H1 (cell line): ENCODE results near the gene DACT3. TPM values are rescaled to one million over a fixed set of nuclear protein-coding genes. Genes with fewer than 3 reads are reported as not detected.

Experiments
- CHD7 ChIP-seq: fragments of 300-600 bp; sonication (generic); IDR thresholded peaks from 2 replicates; pipeline ENCODE4 v1.7.1; 2012; ENCODE audit warnings: low read length, moderate library complexity, mild to moderate bottlenecking, inconsistent platforms; ENCODE audit not compliant: insufficient replicate concordance
- polyA plus RNA-seq, 7 experiments: library from polyadenylated mRNA; depleted of rRNA in 3 of 7; stranded (reverse) in 5 of 7; unstranded in 2 of 7; fragments of >200 nt in 5 of 7; fragments of 200-250 nt in 2 of 7; gene quantifications; 1 replicate in 5 of 7; 2 replicates in 1 of 7; 4 replicates in 1 of 7; pipeline versions ENCODE4 v1.2.1 to v1.2.3, GENCODE V29; 2011 to 2013; ENCODE audit warnings: missing spikeins in 2 of 7, mixed read lengths in 2 of 7
- total RNA-seq: library from RNA; stranded (reverse); fragmentation: NEBNext Ultra II Directional; extraction: Animal tissue kit (Norgen Biotek cat#: 25700); gene quantifications from 2 replicates; pipeline ENCODE4 v1.2.1, GENCODE V29; 2021

The DACT3 gene
- total and polyA plus RNA-seq, 2 of the 8 experiments (the other 6 are each of a cell fraction or from before 2014, with no cell fraction given) = 1.8 to 2.0 TPM

GRCh38 chr19:46603195-46603637 lies 57.8 kb downstream of the DACT3 start (continued):
- no peak for TF ChIP-seq CHD7
